GM21717 (cell line): ENCODE results near the gene CMIP.

Experiments used
- ATAC-seq: cut with Tn5 transposase; IDR thresholded peaks from one replicate; pipeline ENCODE4 v1.9.1; 2021; ENCODE audit warnings: mild to moderate bottlenecking, moderate library complexity; ENCODE audit not compliant: unreplicated experiment

The CMIP gene

DNA sequence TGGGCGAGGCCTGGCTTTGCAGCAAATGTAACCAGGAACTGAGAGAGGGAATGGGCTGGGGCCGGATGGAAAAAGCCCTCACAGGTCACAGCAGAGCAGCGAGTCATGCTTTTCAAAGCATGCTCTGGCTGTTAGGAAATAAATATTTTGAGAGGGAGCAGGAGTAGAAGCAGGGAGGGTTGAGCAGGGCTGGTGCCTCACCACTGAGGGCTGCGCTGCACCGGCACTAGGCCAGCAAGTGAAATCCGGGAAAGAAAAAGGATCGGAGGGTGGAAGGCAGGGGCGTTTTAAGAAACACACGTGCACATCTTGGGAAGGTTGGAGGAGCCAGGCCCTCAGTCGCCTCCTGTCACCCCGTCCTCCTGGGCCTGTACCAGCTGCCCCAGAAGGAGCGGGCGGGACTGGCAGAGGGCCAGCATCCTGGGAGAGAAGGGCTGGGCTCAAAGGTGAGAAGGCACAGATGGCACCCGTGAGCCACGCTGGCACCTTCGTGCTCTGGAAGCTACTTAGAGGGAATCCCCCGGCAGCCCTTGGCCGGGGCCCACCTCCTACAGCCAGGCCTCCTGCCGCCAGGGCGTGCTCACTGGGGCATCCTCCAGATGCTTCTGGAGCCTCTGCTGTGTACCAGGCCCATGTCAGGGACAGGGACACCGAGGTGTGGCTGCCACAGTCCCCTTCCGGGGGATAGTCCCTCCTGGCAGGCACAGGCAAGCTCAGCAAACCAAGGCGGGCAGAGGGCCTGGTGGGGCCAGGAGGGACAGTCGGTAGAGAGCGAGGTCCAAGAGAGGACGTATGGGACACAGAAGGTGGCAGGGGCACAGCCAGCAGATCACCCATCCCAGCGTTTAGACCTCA is 263.0 kb downstream of the CMIP start:
- no peak for ATAC-seq

- no peak for ATAC-seq
These were observed 263.8 kb downstream of the CMIP start for GRCh38 chr16:81708266-81709015.

DNA sequence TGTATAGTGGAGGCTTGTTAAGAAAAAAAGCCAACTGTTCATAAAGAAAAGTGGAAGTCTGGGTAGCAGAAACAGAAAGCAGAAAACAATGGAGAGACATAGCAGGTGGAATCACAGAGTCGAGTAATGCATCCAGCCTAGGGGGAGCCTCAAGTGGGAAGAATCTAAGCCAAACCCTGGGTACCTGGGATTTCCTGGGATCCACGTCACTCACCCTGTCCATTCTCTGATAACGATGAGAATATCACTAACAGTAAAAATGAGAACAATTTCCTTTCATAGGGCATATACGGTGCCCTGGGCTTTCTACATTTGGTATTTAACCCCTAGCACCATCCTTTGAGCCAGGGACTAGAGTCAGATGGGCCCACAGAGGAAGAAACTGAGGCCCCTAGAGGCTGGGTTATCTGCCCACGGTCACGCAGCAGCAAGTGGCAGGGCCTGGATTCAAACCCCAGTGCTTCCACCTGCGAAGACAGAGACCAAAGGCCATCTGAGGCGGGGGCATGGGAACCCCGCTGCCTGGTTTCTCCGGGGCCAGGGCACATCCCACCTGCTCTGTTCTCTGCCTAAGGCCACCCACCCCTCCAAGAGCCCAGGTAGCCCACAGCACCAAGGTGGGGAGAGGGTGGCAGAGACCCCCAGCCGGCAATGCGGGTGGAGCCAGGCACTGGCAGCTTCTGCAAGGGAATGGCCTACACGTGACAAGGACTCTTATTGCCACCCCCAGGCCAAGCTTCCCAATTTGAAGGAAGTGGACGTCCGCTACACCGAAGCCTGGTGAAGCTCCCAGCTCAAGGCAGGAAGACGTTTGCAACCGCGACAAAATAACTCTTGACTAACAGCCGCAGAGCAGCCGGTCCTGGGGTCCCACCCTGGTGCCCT is 264.6 kb downstream of the CMIP start:
- no peak for ATAC-seq

DNA sequence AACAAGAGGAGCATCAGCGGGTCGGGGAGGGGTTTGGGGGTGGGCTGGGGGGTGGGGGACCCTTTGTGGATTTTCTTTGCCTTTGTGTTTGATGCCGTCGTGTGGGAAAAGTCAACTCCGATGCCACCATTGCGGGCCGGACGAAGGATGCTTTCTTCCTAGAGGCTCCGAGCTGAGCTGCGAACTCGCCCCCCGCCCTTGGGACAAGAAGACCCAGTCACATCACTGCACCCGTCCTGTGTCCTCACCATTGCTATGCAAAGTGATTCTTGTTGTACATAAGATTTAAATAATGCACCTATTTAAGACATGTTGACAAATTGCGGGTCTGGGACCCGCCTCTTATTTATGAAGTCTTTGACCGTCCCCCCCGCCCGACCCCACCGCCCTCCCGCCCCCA is 265.4 kb downstream of the CMIP start:
- ATAC-seq = no peak

- no peak for ATAC-seq
These were observed 266.0 kb downstream of the CMIP start for GRCh38 chr16:81710596-81710995.

GRCh38 chr16:81711657-81712319 is 267.2 kb downstream of the CMIP start:
- ATAC-seq = no peak

GRCh38 chr16:81712681-81713080 is 268.1 kb downstream of the CMIP start:
- no peak for ATAC-seq

- ATAC-seq = no peak
These were observed 268.7 kb downstream of the CMIP start for GRCh38 chr16:81713295-81713772.

GRCh38 chr16:81713796-81714195 is 269.2 kb downstream of the CMIP start:
- ATAC-seq = no peak

DNA sequence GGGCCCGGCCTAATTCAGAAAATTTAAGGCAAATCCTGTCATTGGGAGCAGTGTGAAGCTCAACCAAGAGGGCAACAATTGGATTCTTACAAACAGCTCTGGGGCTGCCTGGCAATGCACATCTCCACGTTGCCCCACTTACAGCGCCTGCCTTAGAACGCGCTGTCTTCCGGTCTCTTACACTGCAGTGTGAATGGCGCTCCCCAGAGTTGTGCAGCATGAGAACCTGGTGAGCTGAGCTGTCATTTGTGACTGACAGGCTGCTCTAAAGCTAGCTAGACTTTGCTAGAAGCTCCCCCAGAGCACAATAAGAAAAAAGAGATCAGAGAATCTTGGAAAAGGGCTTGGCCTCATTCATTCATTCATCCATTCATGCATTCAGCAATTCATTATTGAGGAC is 270.0 kb downstream of the CMIP start:
- ATAC-seq = no peak

DNA sequence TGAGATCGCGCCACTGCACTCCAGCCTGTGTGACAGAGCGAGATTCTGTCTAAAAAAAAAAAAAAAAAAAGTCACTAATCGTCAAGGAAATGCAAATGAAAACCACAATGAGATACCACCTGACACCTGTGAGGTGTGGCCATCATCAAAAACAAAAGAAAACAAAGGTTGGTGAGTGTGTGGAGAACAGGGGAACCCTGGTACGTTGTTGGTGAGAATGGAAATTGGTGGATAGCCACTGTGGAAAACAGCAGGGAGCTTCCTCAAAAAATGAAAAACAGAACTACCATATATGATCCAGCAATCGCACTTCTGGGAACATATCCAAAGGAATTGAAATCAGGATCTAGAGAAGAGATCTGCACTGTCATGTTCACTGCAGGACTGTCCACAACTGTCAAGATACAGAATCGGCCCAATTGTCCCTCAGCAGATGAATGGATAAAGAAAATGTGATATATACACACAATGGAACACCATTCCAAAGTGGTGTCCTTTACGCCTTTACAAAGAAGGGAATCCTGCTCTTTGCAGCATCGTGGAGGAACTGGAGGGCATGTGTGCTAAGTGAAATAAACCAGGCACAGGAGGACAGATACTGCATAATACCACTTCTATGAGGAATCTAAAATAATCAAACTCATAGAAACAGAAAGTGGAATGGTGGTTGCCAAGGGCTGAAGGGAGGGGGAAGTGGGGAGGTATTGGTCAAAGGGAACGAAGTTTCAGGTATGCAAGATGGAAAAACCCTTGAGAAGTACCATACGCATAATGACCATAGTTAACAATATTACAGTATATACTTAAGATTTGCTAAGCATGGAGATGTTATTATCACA is 271.0 kb downstream of the CMIP start:
- ATAC-seq = peak; percentile 70

GRCh38 chr16:81716478-81717225 is 272.0 kb downstream of the CMIP start:
- peak; percentile 49 for ATAC-seq

GRCh38 chr16:81717662-81718189 is 273.1 kb downstream of the CMIP start:
- ATAC-seq = no peak

- no peak for ATAC-seq
These were observed 274.0 kb downstream of the CMIP start for GRCh38 chr16:81718637-81719036.

GRCh38 chr16:81719993-81720392 is 275.4 kb downstream of the CMIP start:
- no peak for ATAC-seq

DNA sequence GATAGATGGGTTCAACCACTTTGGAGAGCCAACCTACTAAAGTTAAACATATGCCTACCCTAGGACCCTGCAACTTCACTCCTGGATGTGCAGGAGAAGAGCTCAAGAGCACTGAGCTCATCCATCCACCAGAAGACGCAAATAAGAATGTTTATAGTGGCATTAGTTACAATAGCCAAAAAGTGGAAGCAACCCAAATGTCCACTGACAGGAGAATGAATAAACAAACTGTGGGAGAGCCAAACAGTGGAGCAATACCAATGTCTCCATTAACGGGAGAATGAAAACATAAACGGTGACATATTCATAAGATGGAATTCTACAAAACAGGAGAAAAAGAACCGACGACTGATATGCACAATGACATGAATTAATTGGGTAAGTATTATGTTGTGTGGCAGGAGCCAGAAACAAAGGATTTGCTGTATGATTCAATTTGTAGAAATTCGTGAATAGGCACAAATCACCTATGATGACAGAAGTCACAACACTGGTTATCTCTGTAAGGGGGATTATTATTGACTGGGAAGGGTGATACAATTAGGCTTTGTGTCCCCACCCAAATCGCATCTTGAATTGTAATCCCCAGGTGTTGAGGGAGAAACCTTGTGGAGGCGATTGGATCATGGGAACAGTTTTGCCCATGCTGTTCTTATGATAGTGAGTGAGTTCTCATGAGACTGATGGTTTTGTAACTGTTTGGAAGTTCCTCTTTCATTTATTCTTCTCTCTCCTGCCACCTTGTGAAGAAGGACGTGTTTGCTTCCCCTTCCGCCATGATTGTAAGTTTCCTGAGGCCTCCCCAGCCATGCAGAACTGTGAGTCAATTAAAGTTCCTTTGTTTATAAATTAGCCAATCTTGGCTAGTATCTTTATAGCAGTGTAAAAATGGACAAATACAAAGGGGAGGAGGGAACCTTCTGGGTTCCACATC is 276.6 kb downstream of the CMIP start:
- ATAC-seq = no peak

DNA sequence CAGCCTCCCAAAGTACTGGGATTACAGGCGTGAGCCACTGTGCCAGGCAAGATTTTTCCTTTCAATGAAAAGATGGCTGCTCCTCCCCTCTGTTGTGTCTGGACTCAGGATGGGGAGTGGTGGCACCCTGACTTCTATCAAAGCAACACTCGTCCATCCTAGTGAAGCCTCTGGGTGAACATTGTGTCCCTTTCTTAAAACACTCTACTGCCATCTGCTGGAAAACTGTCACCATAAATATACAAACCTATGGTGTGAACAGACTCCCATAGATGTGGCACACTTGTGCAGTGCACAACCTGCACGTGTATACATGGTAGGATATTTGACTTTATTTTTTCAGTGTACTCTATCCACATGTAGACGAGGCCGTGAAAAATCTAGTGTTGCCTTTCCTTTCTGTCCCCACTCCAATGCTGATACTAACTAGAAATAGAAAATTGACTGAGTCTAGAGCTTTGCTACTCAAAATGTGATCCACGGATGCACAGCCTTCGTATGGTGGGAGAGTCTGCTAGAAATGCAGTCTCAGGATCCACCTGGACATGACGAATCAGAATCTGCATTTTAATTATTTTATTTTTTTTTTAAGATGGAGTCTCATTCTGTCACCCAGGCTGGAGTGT is 278.6 kb downstream of the CMIP start:
- peak; percentile 78 for ATAC-seq
